ENCODE results near the gene IPO13.

The IPO13 gene

DNA sequence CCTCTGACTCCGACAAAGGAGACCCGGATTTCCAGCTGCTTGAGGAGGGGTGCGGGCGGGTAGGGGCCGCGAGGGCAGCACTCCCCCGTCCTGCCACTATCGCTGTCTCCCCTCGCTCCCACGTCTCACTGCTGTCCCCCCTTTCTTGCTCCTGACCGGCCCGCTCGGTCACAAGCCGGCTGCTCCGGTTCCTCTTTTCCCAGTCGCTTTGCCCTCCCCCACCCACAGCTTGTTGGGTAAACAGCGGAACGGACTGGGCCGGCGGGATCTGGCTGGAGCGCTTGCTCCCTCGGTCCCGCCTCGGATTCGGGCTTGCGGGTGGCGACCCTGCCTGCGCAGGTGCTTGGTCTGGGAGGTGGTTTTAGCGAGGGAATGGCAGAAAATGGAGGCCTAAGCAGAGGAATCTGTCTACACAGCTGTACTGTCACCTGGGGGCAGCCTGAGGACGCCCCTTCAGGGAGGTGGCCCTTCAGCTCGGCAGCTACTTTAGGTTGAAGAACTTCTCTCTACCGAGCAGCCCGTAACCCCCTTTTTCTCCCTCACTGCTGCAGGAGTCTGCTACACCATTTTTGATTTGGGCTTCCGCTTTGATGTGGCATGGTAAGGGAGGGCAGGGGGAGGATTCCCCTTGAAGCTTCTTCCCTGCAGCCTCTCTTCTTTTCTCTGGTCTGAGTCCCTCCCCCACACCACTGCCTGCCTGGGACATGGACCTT lies 28.7 kb downstream of the IPO13 start:
- DNase-seq, result peak; percentile 88 to 94 (median 94)

- no peak for DNase-seq
These were observed 29.3 kb downstream of the IPO13 start for GRCh38 chr1:43976045-43976444.

DNA sequence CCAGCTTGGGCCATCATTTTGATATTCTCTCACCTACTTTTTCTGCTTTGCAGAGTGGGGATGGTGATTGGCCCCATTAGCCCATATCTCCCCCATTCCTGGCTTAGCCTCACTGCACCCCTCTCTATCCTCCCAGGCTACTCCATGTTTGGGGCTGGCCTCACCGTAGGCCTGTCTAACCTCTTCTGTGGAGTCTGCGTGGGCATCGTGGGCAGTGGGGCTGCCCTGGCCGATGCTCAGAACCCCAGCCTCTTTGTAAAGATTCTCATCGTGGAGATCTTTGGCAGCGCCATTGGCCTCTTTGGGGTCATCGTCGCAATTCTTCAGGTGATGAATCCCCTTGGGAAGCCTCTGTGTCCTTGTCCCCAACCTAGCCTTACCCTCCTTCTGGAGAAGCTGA lies 30.1 kb downstream of the IPO13 start:
- DNase-seq, result no peak

GRCh38 chr1:43977376-43978263 lies 30.9 kb downstream of the IPO13 start:
- DNase-seq, result peak in 1 of 4 experiments; percentile 18

DNA sequence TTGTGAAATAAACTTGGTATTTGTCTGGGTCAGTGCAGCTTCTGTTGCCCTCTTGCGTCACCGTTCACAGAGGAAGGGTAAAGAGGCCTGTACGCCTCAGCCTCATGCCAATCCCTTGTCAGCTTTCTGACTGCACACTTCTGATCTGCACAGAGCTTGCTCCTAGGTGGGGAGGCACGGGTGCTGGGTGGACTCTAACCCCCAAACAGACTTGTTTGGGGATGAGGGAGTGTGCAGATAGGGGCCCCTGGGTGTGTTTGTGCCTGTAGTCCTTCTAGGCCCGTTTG lies 31.5 kb downstream of the IPO13 start:
- DNase-seq, result peak; percentile 23 to 46 (median 36)

DNA sequence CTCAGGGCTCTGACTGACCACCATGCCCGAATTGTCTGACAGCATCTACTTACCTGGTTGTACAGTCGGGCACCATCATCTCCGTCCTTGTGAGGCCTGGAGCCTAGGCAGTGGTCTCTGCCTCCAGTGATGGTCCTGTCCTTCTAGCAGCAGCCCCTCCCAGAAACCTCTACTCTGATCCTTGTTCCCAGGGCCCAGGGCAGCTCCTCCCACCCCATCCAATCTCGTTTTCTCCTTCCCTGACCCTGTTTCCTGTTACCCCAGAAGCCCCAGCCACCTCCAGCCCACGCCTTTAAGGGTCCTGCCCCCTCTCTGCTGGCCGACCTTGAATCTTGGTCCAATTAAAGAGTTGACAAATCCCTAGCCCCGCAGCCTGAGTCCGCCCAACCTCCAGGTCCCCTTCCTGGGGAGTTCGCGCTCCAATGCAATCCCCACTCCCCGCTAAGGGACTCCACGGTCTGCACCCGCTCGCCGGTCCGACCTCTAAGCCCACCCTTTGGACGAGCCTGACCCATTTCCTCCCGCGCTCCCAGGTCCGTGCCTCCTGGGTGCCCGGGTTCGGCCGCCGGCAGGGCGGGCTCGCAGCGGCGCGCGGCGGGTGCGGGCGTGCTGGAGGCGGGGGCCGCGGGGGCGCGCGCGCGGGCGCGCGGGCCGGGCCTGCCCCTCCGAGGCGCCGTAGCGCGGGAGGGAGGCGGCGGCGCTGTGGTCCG lies 32.0 kb downstream of the IPO13 start, which contains the start of gene B4GALT2:
B4GALT2 (plus strand) TSS at position 660 of the 710 bp plus-strand sequence. CDS start 1,951 bp downstream, outside the sequence.
- peak; percentile 42 to 83 (median 60) for DNase-seq

DNA sequence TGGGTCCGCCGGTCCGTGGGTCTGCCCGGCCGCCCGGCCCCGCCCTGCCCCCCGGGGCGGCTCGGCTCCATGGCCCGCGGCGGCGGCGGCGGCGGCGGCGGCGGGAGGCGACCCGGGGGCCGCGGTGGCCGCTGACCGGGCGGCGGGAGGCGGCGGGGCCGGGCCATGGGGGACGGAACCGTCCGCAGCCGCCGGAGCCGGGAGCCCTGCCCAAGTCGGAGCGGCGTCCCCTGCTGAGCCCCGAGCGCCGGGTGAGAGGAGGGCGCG lies 32.4 kb downstream of the IPO13 start:
- no peak for DNase-seq

GRCh38 chr1:43979528-43980254 lies 32.9 kb downstream of the IPO13 start:
- DNase-seq, result peak; percentile 39 to 74 (median 64)

- DNase-seq, result no peak
These were observed 33.7 kb downstream of the IPO13 start for GRCh38 chr1:43980255-43981134.

DNA sequence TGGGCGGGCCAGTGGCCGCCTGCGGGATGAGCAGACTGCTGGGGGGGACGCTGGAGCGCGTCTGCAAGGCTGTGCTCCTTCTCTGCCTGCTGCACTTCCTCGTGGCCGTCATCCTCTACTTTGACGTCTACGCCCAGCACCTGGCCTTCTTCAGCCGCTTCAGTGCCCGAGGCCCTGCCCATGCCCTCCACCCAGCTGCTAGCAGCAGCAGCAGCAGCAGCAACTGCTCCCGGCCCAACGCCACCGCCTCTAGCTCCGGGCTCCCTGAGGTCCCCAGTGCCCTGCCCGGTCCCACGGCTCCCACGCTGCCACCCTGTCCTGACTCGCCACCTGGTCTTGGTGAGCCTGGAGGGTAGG lies 34.4 kb downstream of the IPO13 start:
- no peak for DNase-seq

GRCh38 chr1:43981636-43982035 lies 34.9 kb downstream of the IPO13 start:
- no peak for DNase-seq

DNA sequence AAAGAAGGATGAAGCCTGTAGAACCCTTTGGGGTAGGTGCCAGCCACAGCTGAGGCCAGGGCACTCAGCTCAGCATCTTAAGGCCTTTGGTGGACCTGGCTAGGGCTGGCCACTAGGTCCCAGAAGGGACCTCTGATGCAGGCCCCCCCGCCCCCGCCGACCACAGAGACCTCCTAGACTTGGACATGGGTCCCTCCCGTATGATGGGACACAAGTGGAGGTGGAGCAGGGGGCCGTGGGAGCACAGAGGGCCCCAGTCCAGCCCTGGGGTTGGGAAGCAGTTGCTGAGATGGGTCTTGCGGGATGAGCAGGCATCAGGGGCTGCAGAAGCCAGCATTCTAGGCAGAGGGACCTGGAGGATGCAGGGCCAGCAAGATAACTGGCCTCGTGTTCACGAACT lies 35.5 kb downstream of the IPO13 start:
- DNase-seq, result no peak

DNA sequence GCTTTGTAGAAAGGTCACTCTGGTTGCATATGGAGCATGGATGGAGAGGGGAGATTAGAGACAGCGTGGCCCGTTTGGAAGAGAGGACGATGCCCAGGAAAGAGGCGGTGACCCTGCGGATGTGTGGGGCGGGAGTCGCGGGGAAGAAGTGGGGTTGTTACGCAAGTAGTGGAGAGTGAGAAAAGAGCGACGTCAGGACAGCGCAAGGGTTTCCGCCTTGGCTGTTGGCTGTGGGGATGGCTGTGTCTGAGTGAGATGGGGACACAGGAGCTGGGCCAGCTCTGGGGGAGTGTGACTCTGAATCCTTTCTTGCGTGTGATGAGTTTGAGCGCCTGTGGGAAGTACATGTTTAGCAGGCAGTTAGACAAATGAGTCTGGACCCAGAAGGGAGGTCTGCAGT lies 36.1 kb downstream of the IPO13 start:
- peak; percentile 51 to 71 (median 62) for DNase-seq

- DNase-seq, result no peak
These were observed 36.6 kb downstream of the IPO13 start for GRCh38 chr1:43983253-43983899.

DNA sequence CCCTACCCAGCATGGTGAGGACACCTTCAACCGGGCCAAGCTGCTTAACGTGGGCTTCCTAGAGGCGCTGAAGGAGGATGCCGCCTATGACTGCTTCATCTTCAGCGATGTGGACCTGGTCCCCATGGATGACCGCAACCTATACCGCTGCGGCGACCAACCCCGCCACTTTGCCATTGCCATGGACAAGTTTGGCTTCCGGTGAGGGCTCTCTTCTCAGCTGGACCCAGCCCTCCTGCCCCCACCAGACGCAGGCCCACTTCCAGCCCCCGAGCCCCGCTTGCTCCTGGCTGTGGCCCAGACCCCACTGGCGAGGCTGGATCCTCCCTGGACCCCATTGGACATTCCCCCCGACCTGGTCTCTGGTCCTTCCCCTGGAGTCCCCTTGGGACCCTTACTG lies 38.1 kb downstream of the IPO13 start:
- DNase-seq, result no peak

DNA sequence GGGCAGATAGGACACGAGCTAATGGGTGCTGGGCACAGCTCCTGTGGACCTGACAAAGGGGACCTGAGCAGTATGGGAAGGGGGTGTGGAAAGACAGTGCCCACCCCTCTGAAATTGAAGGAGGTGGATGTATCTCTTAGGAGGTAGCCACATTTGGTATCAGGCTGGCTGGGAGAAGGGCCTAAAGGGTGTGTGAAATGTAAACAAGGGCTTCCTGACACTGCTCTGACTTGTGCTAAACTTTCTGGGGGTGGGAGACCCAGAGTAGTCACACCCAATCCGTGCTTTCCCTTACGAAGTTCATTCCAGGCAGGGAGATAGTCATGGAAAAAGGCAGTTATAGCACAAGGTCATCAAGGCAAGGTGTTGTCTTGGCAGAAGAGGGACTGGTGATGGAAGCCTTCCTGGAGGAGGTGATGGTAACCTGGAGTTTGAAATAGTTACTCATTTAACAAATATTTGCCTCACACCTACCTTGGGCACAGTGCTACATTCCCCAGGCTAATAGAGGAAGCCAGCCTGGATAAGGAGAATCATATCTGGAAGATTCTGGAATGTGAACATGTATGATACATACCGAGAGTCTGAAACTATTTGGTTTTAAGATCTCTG lies 39.3 kb downstream of the IPO13 start:
- DNase-seq, result no peak

DNA sequence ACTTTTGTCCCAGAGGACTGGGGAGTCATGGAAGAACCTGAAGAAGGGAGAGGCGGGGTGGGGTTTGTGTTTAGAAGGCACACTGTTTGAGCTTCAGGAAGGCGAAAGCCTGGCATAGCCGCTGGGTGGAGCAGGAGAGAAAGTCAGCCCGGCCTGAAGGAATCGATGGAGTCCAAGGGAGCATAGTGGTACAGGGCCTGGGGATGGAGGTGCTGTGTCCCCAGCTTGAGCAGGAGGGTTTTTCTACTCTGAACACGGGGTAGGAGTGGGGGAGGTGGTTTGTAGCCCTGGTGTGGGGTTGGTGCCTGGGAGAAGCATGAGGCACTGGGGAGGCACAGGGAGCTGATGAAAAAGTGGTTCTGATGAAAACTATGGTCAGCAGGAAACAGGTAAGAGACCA lies 40.0 kb downstream of the IPO13 start:
- DNase-seq, result no peak

GRCh38 chr1:43987159-43987902 lies 40.6 kb downstream of the IPO13 start:
- no peak for DNase-seq

- no peak for DNase-seq
These were observed 43.8 kb downstream of the IPO13 start for GRCh38 chr1:43990271-43991199.
